Renal cortical epithelial cell (primary cell): ENCODE results near the gene MYH11. TPM values are rescaled to one million over a fixed set of nuclear protein-coding genes. Genes with fewer than 3 reads are reported as not detected.
"Not testable (repeated sequence)": the region's sequence is repeated elsewhere in the genome, so short reads cannot be mapped to it uniquely, and the experiment has no call there.

ENCODE experiments used
- DNase-seq: peaks from one replicate; pipeline ENCODE4 v3.0.0-alpha.2; 2011; ENCODE audit warnings: low read depth
- total RNA-seq: library from RNA; depleted of rRNA; stranded (reverse); fragments of >200 nt; gene quantifications from 2 replicates; pipeline ENCODE4 v1.2.3, GENCODE V29; 2014

Gene MYH11
- total RNA-seq, 1 donor from 2014 or later, result 0.05 TPM

- DNase-seq, result no peak
These were observed 106.8 kb downstream of the MYH11 start for GRCh38 chr16:15749985-15750384.

GRCh38 chr16:15749371-15749770 lies 107.5 kb downstream of the MYH11 start:
- DNase-seq, result no peak

GRCh38 chr16:15748654-15749053 lies 108.2 kb downstream of the MYH11 start:
- no peak for DNase-seq

- DNase-seq, result no peak
These were observed 108.9 kb downstream of the MYH11 start for GRCh38 chr16:15747937-15748336.

- no peak for DNase-seq
These were observed 110.5 kb downstream of the MYH11 start for GRCh38 chr16:15746332-15746731.

GRCh38 chr16:15743657-15744056 lies 113.2 kb downstream of the MYH11 start:
- no peak for DNase-seq

- DNase-seq, result no peak
These were observed 114.1 kb downstream of the MYH11 start for GRCh38 chr16:15742716-15743115.

GRCh38 chr16:15741207-15741871 lies 115.5 kb downstream of the MYH11 start:
- no peak for DNase-seq

GRCh38 chr16:15739950-15740349 lies 116.9 kb downstream of the MYH11 start:
- DNase-seq, result no peak

GRCh38 chr16:15739464-15739863 lies 117.4 kb downstream of the MYH11 start:
- DNase-seq, result no peak

- no peak for DNase-seq
These were observed 119.6 kb downstream of the MYH11 start for GRCh38 chr16:15737140-15737644.

GRCh38 chr16:15736529-15736928 lies 120.3 kb downstream of the MYH11 start:
- DNase-seq, result no peak

GRCh38 chr16:15735610-15736009 lies 121.2 kb downstream of the MYH11 start:
- no peak for DNase-seq

GRCh38 chr16:15732416-15732815 lies 124.4 kb downstream of the MYH11 start:
- DNase-seq, result no peak

GRCh38 chr16:15729152-15729551 lies 127.7 kb downstream of the MYH11 start:
- no peak for DNase-seq

GRCh38 chr16:15727697-15728096 lies 129.1 kb downstream of the MYH11 start:
- not testable (repeated sequence) for DNase-seq

- DNase-seq, result no peak
These were observed 130.1 kb downstream of the MYH11 start for GRCh38 chr16:15726715-15727114.

- no peak for DNase-seq
These were observed 131.1 kb downstream of the MYH11 start for GRCh38 chr16:15725641-15726240.

GRCh38 chr16:15723808-15724207 lies 133.0 kb downstream of the MYH11 start:
- no peak for DNase-seq

GRCh38 chr16:15721018-15721417 lies 135.8 kb downstream of the MYH11 start:
- DNase-seq, result no peak

GRCh38 chr16:15716694-15717447 lies 140.0 kb downstream of the MYH11 start:
- no peak for DNase-seq

- DNase-seq, result no peak
These were observed 141.6 kb downstream of the MYH11 start for GRCh38 chr16:15715221-15715620.
